GM23338 (cell line): Measurements from ENCODE around the gene RPL39L. TPM values are rescaled to one million over a fixed set of nuclear protein-coding genes. Genes with fewer than 3 reads are reported as not detected.

ENCODE experiments used
- ATAC-seq: fragments of 200-7000 bp; cut with Tn5 transposase; 3 replicates; pipeline ENCODE4 v1.9.1; 2020
- DNase-seq: peaks from one replicate; pipeline ENCODE4 v3.0.0-alpha.2; 2015; ENCODE audit warnings: low spot score
- H2AFZ ChIP-seq: fragments of 200-600 bp; sonication (generic); 2 replicates; pipeline ENCODE4 v1.8.0; 2016; ENCODE audit warnings: antibody characterized with exemption, mild to moderate bottlenecking, moderate library complexity
- H3F3A ChIP-seq: fragments of 200-600 bp; sonication (generic); replicated peaks from 2 replicates; pipeline ENCODE4 v1.8.0; 2017; ENCODE audit warnings: antibody characterized with exemption, mixed run types, low read depth
- H3K27ac ChIP-seq: fragments of 200-600 bp; sonication (generic); 2 replicates; pipeline ENCODE4 v1.6.1; 2016; ENCODE audit warnings: low read depth
- H3K27me3 ChIP-seq: fragments of 200-600 bp; sonication (generic); 2 replicates; pipeline ENCODE4 v1.8.0; 2016; ENCODE audit warnings: mild to moderate bottlenecking, mixed run types, moderate library complexity; ENCODE audit not compliant: insufficient read depth
- H3K36me3 ChIP-seq: fragments of 200-600 bp; sonication (generic); 2 replicates; pipeline ENCODE4 v1.8.0; 2016; ENCODE audit warnings: mild to moderate bottlenecking; ENCODE audit not compliant: insufficient read depth
- H3K4me1 ChIP-seq: fragments of 200-600 bp; sonication (generic); 2 replicates; pipeline ENCODE4 v1.8.0; 2016; ENCODE audit warnings: mild to moderate bottlenecking, moderate library complexity; ENCODE audit not compliant: insufficient read depth
- H3K4me2 ChIP-seq: fragments of 200-600 bp; sonication (generic); 2 replicates; pipeline ENCODE4 v1.7.1; 2017; ENCODE audit warnings: mixed run types
- H3K4me3 ChIP-seq: fragments of 200-600 bp; sonication (generic); 2 replicates; pipeline ENCODE4 v1.6.1; 2016; ENCODE audit warnings: mixed run types
- H3K79me2 ChIP-seq: fragments of 200-600 bp; sonication (generic); replicated peaks from 2 replicates; pipeline ENCODE4 v1.8.0; 2017; ENCODE audit warnings: mild to moderate bottlenecking; ENCODE audit not compliant: insufficient read depth
- H3K9me2 ChIP-seq: fragments of 200-600 bp; sonication (generic); 2 replicates; pipeline ENCODE4 v1.8.0; 2017; ENCODE audit not compliant: insufficient read depth
- H4K20me1 ChIP-seq: fragments of 200-600 bp; sonication (generic); replicated peaks from 2 replicates; pipeline ENCODE4 v1.8.0; 2017; ENCODE audit warnings: mild to moderate bottlenecking; ENCODE audit not compliant: insufficient read depth
- H3K27ac Mint-ChIP-seq: 2 replicates; pipeline ENCODE4 v1.8.0; 2020; ENCODE audit warnings: inconsistent platforms, mild to moderate bottlenecking, moderate library complexity, mixed read lengths
- H3K27me3 Mint-ChIP-seq: 3 replicates; pipeline ENCODE4 v1.8.0; 2022; ENCODE audit warnings: low read depth, mild to moderate bottlenecking, moderate library complexity, mixed read lengths, inconsistent platforms; ENCODE audit not compliant: insufficient read depth, poor library complexity
- H3K36me3 Mint-ChIP-seq: 3 replicates; pipeline ENCODE4 v1.8.0; 2021; ENCODE audit warnings: low read depth, mild to moderate bottlenecking, inconsistent platforms, moderate library complexity, mixed read lengths
- H3K4me1 Mint-ChIP-seq: 3 replicates; pipeline ENCODE4 v1.8.0; 2020; ENCODE audit warnings: mild to moderate bottlenecking, inconsistent platforms, mixed read lengths
- H3K4me3 Mint-ChIP-seq: 3 replicates; pipeline ENCODE4 v1.8.0; 2021; ENCODE audit warnings: moderate library complexity, mild to moderate bottlenecking, inconsistent platforms, mixed read lengths
- H3K9me3 Mint-ChIP-seq: 3 replicates; pipeline ENCODE4 v1.8.0; 2020; ENCODE audit warnings: moderate library complexity, mild to moderate bottlenecking, inconsistent platforms, mixed read lengths
- EZH2 ChIP-seq: fragments of 200-600 bp; sonication (generic); IDR thresholded peaks from one replicate; pipeline ENCODE4 v1.8.0; 2017; ENCODE audit warnings: antibody characterized with exemption, mild to moderate bottlenecking, low read depth; ENCODE audit not compliant: unreplicated experiment
- EZH2phosphoT487 ChIP-seq: fragments of 200-600 bp; sonication (generic); IDR thresholded peaks from one replicate; pipeline ENCODE4 v1.8.1; 2018; ENCODE audit warnings: antibody characterized with exemption; ENCODE audit not compliant: unreplicated experiment
- JUNB ChIP-seq: IDR thresholded peaks from one replicate; pipeline ENCODE4 v1.6.1; 2016; ENCODE audit warnings: antibody characterized with exemption; ENCODE audit not compliant: unreplicated experiment
- POLR2AphosphoS5 ChIP-seq: IDR thresholded peaks from 2 replicates; pipeline ENCODE4 v1.6.1; 2016; ENCODE audit warnings: antibody characterized with exemption, low read depth
- ZNF114 ChIP-seq: fragments of 250-450 bp; sonication (Bioruptor Pico); IDR thresholded peaks from 2 replicates; pipeline ENCODE4 v1.5.0; 2020; ENCODE audit warnings: mild to moderate bottlenecking, moderate library complexity
- polyA plus RNA-seq: library from polyadenylated mRNA; unstranded; fragments of >200 nt; fragmentation: Nextera tagmentation; extraction: Ambion mirVana; gene quantifications from 2 replicates; pipeline ENCODE4 v1.2.1, GENCODE V29; 2016
- total RNA-seq: library from RNA; depleted of rRNA; stranded (reverse); fragments of >200 nt; shearing (Covaris generic); gene quantifications from 2 replicates; pipeline ENCODE4 v1.2.3, GENCODE V29; 2014
- TF ChIP-seq, protein P1 (sequence below), 2 experiments: fragments of 200-600 bp in 1 of 2; sonication (generic) in 1 of 2; conservative IDR thresholded peaks; 2 replicates each; pipeline versions ENCODE4 v1.5.1 to v1.6.1; 2016 to 2017; ENCODE audit warnings: antibody characterized with exemption in 2 of 2, low read depth in 2 of 2, mild to moderate bottlenecking in 2 of 2, moderate library complexity in 1 of 2
- TF ChIP-seq, protein P2 (sequence below): fragments of 250-450 bp; sonication (Bioruptor Pico); IDR thresholded peaks from 2 replicates; pipeline ENCODE4 v1.5.0; 2020; ENCODE audit warnings: mild to moderate bottlenecking, moderate library complexity
- TF ChIP-seq, protein P3 (sequence below): IDR thresholded peaks from 2 replicates; pipeline ENCODE4 v1.6.1; 2016; ENCODE audit warnings: antibody characterized with exemption

The RPL39L gene
- total and polyA plus RNA-seq, 2 experiments from 2014 or later = 70.6 to 155 TPM

DNA sequence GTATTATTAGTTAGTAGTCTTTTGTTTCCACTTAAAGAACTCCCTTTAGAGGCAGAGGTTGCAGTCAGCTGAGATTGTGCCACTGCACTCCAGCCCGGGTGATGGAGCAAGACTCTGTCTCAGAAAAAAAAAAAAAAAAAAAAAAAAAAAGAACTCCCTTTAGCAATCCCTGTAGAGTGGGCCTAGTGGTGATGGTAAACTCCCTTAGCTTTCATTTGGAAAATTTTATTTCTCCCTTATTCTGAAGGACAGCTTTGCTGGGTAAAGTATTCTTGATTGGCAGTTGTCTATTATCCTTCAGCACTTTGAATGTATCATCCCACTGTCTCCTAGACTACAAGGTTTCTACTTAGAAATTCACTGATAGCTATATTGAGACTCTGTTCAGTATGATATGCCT is 46.0 kb downstream of the RPL39L start (continued):
- TF ChIP-seq, protein P1, sequence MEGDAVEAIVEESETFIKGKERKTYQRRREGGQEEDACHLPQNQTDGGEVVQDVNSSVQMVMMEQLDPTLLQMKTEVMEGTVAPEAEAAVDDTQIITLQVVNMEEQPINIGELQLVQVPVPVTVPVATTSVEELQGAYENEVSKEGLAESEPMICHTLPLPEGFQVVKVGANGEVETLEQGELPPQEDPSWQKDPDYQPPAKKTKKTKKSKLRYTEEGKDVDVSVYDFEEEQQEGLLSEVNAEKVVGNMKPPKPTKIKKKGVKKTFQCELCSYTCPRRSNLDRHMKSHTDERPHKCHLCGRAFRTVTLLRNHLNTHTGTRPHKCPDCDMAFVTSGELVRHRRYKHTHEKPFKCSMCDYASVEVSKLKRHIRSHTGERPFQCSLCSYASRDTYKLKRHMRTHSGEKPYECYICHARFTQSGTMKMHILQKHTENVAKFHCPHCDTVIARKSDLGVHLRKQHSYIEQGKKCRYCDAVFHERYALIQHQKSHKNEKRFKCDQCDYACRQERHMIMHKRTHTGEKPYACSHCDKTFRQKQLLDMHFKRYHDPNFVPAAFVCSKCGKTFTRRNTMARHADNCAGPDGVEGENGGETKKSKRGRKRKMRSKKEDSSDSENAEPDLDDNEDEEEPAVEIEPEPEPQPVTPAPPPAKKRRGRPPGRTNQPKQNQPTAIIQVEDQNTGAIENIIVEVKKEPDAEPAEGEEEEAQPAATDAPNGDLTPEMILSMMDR (conservative IDR thresholded peaks at IDR 0.05; ENCODE audit: low read depth in 2 of 2) = no peak
- TF ChIP-seq EZH2phosphoT487 = no peak
- TF ChIP-seq ZNF114 = no peak
- TF ChIP-seq, protein P2, sequence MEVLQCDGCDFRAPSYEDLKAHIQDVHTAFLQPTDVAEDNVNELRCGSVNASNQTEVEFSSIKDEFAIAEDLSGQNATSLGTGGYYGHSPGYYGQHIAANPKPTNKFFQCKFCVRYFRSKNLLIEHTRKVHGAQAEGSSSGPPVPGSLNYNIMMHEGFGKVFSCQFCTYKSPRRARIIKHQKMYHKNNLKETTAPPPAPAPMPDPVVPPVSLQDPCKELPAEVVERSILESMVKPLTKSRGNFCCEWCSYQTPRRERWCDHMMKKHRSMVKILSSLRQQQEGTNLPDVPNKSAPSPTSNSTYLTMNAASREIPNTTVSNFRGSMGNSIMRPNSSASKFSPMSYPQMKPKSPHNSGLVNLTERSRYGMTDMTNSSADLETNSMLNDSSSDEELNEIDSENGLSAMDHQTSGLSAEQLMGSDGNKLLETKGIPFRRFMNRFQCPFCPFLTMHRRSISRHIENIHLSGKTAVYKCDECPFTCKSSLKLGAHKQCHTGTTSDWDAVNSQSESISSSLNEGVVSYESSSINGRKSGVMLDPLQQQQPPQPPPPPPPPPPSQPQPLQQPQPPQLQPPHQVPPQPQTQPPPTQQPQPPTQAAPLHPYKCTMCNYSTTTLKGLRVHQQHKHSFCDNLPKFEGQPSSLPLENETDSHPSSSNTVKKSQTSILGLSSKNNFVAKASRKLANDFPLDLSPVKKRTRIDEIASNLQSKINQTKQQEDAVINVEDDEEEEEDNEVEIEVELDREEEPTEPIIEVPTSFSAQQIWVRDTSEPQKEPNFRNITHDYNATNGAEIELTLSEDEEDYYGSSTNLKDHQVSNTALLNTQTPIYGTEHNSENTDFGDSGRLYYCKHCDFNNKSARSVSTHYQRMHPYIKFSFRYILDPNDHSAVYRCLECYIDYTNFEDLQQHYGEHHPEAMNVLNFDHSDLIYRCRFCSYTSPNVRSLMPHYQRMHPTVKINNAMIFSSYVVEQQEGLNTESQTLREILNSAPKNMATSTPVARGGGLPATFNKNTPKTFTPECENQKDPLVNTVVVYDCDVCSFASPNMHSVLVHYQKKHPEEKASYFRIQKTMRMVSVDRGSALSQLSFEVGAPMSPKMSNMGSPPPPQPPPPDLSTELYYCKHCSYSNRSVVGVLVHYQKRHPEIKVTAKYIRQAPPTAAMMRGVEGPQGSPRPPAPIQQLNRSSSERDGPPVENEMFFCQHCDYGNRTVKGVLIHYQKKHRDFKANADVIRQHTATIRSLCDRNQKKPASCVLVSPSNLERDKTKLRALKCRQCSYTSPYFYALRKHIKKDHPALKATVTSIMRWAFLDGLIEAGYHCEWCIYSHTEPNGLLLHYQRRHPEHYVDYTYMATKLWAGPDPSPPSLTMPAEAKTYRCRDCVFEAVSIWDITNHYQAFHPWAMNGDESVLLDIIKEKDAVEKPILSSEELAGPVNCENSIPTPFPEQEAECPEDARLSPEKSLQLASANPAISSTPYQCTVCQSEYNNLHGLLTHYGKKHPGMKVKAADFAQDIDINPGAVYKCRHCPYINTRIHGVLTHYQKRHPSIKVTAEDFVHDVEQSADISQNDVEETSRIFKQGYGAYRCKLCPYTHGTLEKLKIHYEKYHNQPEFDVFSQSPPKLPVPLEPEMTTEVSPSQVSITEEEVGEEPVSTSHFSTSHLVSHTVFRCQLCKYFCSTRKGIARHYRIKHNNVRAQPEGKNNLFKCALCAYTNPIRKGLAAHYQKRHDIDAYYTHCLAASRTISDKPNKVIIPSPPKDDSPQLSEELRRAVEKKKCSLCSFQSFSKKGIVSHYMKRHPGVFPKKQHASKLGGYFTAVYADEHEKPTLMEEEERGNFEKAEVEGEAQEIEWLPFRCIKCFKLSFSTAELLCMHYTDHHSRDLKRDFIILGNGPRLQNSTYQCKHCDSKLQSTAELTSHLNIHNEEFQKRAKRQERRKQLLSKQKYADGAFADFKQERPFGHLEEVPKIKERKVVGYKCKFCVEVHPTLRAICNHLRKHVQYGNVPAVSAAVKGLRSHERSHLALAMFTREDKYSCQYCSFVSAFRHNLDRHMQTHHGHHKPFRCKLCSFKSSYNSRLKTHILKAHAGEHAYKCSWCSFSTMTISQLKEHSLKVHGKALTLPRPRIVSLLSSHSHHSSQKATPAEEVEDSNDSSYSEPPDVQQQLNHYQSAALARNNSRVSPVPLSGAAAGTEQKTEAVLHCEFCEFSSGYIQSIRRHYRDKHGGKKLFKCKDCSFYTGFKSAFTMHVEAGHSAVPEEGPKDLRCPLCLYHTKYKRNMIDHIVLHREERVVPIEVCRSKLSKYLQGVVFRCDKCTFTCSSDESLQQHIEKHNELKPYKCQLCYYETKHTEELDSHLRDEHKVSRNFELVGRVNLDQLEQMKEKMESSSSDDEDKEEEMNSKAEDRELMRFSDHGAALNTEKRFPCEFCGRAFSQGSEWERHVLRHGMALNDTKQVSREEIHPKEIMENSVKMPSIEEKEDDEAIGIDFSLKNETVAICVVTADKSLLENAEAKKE = no peak
- no peak for TF ChIP-seq JUNB

DNA sequence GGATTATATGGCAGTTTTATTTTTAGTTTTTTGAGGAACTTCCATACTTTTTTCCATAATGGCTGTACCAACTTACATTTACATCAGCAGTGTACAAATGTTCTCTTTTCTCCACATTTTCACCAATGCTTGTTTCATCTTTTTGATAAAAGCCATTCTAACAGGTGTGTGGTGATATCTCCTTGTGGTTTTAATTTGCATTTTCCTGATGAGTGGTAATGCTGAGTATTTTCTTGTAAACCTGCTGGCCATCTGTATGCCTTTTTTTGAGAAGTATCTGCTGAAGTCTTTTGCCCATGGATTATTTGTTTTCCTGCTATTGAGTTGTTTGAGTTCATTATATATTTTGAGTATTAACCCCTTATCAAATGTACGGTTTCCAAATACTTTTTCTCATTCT is 50.6 kb downstream of the RPL39L start:
- Histone ChIP-seq H3K27ac (no peak overlapping the region), H3K4me1 (peaks cover 13% of the 10 kb centered on the region), H3F3A (no peaks in the 10 kb centered on the region), H3K9me2 (no peaks in the 10 kb centered on the region), H3K27me3 (no peaks in the 10 kb centered on the region), H3K4me3 (no peak overlapping the region), H3K36me3 (no peaks in the 10 kb centered on the region), H3K79me2 (no peaks in the 10 kb centered on the region), H3K4me2 (no peak overlapping the region), H4K20me1 (no peaks in the 10 kb centered on the region), H2AFZ (no peak overlapping the region)
- ATAC-seq (no peak), DNase-seq (no peak)
- Mint-ChIP-seq H3K4me1 (peaks cover 12% of the 10 kb centered on the region), H3K27me3 (no peaks in the 10 kb centered on the region), H3K9me3 (peaks cover 34% of the 10 kb centered on the region), H3K36me3 (peaks cover 24% of the 10 kb centered on the region; the same call in 2 of the 3 replicates), H3K27ac (no peak overlapping the region), H3K4me3 (no peak overlapping the region)
- no peak for TF ChIP-seq EZH2
- no peak for TF ChIP-seq POLR2AphosphoS5
- TF ChIP-seq, protein P3, sequence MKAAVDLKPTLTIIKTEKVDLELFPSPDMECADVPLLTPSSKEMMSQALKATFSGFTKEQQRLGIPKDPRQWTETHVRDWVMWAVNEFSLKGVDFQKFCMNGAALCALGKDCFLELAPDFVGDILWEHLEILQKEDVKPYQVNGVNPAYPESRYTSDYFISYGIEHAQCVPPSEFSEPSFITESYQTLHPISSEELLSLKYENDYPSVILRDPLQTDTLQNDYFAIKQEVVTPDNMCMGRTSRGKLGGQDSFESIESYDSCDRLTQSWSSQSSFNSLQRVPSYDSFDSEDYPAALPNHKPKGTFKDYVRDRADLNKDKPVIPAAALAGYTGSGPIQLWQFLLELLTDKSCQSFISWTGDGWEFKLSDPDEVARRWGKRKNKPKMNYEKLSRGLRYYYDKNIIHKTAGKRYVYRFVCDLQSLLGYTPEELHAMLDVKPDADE = no peak
